ENCODE results near the gene LRRN2. TPM values are rescaled to one million over a fixed set of nuclear protein-coding genes. Genes with fewer than 3 reads are reported as not detected.

Gene LRRN2
- total RNA-seq, 1 experiment from 2014 or later: 5.3 TPM

DNA sequence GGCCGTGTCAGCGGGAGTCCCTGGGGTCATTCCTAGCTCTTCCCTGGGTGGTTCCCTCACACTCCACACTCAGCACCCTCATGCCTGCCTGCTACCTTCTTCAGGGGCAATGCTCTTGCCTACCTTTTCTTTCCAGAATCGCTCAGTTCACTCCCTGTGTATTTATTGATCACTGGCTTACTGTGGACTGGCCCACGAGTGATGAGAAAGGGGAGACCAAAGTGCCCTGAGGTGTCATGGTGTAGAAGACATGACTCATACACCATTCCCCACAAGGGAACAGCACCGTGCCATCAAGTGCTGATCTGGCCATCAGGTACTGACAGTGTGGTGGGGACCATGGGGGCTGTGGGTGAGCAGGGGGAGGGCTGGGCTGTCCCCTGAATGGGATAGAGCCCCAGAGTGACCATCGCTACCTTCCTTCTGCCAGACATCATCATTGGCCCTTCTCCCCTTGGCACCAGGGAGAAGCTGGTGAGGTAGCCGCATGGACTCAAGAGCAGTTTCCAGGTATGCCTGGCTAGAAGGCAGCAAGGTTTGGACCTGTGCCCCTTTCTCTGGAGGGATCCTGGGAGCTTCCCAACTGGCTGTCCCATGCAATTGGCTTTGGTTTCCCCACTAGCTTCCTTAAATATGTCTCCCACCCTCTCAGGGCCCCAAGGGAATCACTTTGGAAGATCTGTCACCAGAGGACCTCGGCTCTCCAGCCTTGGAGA is 17.2 kb upstream of the LRRN2 start:
- Mint-ChIP-seq H3K4me1 (peaks cover 22% of the 10 kb centered on the region), H3K4me3 (no peak overlapping the region), H3K27ac (no peak overlapping the region), H3K36me3 (no peaks in the 10 kb centered on the region), H3K9me3 (no peaks in the 10 kb centered on the region), H3K27me3 (ENCODE audit: low read depth) (peaks cover 68% of the 10 kb centered on the region)
- TF ChIP-seq ZNF423 (CRISPR knock-in tag; IDR thresholded peaks at IDR 0.05) (no peak), TEAD4 (CRISPR knock-in tag; IDR thresholded peaks at IDR 0.05) (no peak), JAZF1 (CRISPR knock-in tag; IDR thresholded peaks at IDR 0.05) (no peak), MYBL2 (CRISPR knock-in tag; IDR thresholded peaks at IDR 0.05) (no peak), ATF1 (CRISPR knock-in tag; IDR thresholded peaks at IDR 0.05) (no peak), ZNF121 (CRISPR knock-in tag; IDR thresholded peaks at IDR 0.05) (no peak), OVOL2 (CRISPR knock-in tag; IDR thresholded peaks at IDR 0.05; ENCODE audit: borderline replicate concordance) (no peak), SOX15 (CRISPR knock-in tag; IDR thresholded peaks at IDR 0.05) (no peak), TP53 (CRISPR knock-in tag; IDR thresholded peaks at IDR 0.05) (no peak)
- TF ChIP-seq, protein P1, sequence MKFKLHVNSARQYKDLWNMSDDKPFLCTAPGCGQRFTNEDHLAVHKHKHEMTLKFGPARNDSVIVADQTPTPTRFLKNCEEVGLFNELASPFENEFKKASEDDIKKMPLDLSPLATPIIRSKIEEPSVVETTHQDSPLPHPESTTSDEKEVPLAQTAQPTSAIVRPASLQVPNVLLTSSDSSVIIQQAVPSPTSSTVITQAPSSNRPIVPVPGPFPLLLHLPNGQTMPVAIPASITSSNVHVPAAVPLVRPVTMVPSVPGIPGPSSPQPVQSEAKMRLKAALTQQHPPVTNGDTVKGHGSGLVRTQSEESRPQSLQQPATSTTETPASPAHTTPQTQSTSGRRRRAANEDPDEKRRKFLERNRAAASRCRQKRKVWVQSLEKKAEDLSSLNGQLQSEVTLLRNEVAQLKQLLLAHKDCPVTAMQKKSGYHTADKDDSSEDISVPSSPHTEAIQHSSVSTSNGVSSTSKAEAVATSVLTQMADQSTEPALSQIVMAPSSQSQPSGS (CRISPR knock-in tag; IDR thresholded peaks at IDR 0.05; ENCODE audit: borderline replicate concordance, low read depth): no peak
- CTCF ChIA-PET: interaction anchor here (1.1 to 1.7 kb wide), 3 partner anchors 13 to 89 kb away, joined by 3 to 5 read pairs (median 4); no protein-coding TSS in a partner anchor
- POLR2A ChIA-PET: no interaction called here
- no peak for ATAC-seq
- no peak for DNase-seq (ENCODE audit: low spot score)

DNA sequence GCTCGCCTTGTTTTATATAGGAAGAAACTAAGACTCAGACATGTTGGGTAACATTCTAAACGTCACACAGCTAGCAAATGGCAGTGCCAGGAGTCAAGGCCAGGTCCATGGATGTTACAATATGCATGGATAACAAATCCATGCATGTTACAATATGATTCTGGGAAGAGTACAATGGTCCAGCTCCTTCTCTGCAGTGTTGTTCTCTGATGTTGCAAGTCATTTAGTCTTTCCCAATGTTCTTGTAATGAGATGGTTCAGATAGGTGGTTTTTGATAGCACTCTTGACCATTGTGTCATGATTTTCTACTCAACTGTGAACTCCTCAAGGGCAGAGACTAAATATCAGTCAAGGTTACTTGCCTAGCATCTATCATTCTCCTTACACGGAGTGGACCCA is 15.7 kb upstream of the LRRN2 start:
- no peaks in the 10 kb centered on the region for H3K9me3 Mint-ChIP-seq
- H3K4me1 Mint-ChIP-seq: peaks cover 7% of the 10 kb centered on the region
- ChIA-PET CTCF (no interaction called here), POLR2A (no interaction called here)
- no peaks in the 10 kb centered on the region for H3K36me3 Mint-ChIP-seq
- H3K27me3 Mint-ChIP-seq (ENCODE audit: low read depth): peaks cover 53% of the 10 kb centered on the region
- H3K4me3 Mint-ChIP-seq: no peak overlapping the region
- no peak overlapping the region for H3K27ac Mint-ChIP-seq
- TF ChIP-seq NR2C2 (CRISPR knock-in tag; IDR thresholded peaks at IDR 0.05): no peak
- no peak for TF ChIP-seq HMGA2 (CRISPR knock-in tag; IDR thresholded peaks at IDR 0.05)
- TF ChIP-seq TP53 (CRISPR knock-in tag; IDR thresholded peaks at IDR 0.05): no peak
- TF ChIP-seq, protein P2, sequence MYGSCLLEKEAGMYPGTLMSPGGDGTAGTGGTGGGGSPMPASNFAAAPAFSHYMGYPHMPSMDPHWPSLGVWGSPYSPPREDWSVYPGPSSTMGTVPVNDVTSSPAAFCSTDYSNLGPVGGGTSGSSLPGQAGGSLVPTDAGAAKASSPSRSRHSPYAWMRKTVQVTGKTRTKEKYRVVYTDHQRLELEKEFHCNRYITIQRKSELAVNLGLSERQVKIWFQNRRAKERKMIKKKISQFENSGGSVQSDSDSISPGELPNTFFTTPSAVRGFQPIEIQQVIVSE (CRISPR knock-in tag; IDR thresholded peaks at IDR 0.05; ENCODE audit: borderline replicate concordance): no peak
- no peak for TF ChIP-seq JAZF1 (CRISPR knock-in tag; IDR thresholded peaks at IDR 0.05)
- no peak for TF ChIP-seq GRHL2 (CRISPR knock-in tag; IDR thresholded peaks at IDR 0.05; ENCODE audit: insufficient replicate concordance, severe bottlenecking)
- TF ChIP-seq, protein P3, sequence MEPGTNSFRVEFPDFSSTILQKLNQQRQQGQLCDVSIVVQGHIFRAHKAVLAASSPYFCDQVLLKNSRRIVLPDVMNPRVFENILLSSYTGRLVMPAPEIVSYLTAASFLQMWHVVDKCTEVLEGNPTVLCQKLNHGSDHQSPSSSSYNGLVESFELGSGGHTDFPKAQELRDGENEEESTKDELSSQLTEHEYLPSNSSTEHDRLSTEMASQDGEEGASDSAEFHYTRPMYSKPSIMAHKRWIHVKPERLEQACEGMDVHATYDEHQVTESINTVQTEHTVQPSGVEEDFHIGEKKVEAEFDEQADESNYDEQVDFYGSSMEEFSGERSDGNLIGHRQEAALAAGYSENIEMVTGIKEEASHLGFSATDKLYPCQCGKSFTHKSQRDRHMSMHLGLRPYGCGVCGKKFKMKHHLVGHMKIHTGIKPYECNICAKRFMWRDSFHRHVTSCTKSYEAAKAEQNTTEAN (CRISPR knock-in tag; IDR thresholded peaks at IDR 0.05): no peak
- TF ChIP-seq ZNF423 (CRISPR knock-in tag; IDR thresholded peaks at IDR 0.05): no peak
- DNase-seq (ENCODE audit: low spot score) (no peak), ATAC-seq (no peak)

DNA sequence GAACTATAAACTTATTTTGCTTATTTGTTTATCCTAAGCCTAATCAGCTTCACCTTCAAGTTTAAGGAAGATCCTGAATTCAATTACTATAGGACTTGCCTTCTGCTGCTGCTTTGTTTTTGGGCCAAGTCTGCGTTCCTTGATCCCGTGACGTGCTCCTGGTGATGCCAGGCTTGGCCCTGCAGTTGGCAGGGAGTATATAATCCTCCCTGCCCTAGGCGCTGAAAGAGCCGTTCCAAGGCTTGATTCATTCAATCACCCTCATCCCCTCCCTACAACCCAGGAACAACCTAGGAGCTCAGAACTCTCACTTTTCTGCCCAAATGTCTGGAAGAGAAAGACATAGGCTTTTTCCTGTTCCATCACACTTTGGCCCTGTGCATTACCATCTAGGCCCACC is 12.4 kb upstream of the LRRN2 start:
- POLR2A ChIA-PET: interaction anchor here (0.6 to 1.0 kb wide), 2 partner anchors 16 to 180 kb away, joined by 3 read pairs; no protein-coding TSS in a partner anchor
- no peaks in the 10 kb centered on the region for H3K36me3 Mint-ChIP-seq
- no peak overlapping the region for H3K27ac Mint-ChIP-seq
- H3K4me3 Mint-ChIP-seq: no peak overlapping the region
- no peaks in the 10 kb centered on the region for H3K9me3 Mint-ChIP-seq
- CTCF ChIA-PET: interaction anchor here (1.2 to 2.7 kb wide), 3 partner anchors 10 to 109 kb away, joined by 3 to 7 read pairs (median 4); no protein-coding TSS in a partner anchor
- H3K4me1 Mint-ChIP-seq: peaks cover 17% of the 10 kb centered on the region
- ATAC-seq: no peak
- H3K27me3 Mint-ChIP-seq (ENCODE audit: low read depth): peaks cover 37% of the 10 kb centered on the region
- no peak for DNase-seq (ENCODE audit: low spot score)
- TF ChIP-seq NR1H2 (CRISPR knock-in tag; IDR thresholded peaks at IDR 0.05) (no peak), RELA (CRISPR knock-in tag; IDR thresholded peaks at IDR 0.05; ENCODE audit: borderline replicate concordance) (no peak)
- TF ChIP-seq, protein P2 (CRISPR knock-in tag; IDR thresholded peaks at IDR 0.05; ENCODE audit: borderline replicate concordance): no peak
- TF ChIP-seq, protein P4, sequence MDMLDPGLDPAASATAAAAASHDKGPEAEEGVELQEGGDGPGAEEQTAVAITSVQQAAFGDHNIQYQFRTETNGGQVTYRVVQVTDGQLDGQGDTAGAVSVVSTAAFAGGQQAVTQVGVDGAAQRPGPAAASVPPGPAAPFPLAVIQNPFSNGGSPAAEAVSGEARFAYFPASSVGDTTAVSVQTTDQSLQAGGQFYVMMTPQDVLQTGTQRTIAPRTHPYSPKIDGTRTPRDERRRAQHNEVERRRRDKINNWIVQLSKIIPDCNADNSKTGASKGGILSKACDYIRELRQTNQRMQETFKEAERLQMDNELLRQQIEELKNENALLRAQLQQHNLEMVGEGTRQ (CRISPR knock-in tag; IDR thresholded peaks at IDR 0.05): no peak
- TF ChIP-seq, protein P5, sequence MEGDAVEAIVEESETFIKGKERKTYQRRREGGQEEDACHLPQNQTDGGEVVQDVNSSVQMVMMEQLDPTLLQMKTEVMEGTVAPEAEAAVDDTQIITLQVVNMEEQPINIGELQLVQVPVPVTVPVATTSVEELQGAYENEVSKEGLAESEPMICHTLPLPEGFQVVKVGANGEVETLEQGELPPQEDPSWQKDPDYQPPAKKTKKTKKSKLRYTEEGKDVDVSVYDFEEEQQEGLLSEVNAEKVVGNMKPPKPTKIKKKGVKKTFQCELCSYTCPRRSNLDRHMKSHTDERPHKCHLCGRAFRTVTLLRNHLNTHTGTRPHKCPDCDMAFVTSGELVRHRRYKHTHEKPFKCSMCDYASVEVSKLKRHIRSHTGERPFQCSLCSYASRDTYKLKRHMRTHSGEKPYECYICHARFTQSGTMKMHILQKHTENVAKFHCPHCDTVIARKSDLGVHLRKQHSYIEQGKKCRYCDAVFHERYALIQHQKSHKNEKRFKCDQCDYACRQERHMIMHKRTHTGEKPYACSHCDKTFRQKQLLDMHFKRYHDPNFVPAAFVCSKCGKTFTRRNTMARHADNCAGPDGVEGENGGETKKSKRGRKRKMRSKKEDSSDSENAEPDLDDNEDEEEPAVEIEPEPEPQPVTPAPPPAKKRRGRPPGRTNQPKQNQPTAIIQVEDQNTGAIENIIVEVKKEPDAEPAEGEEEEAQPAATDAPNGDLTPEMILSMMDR (IDR thresholded peaks at IDR 0.05): no peak
- TF ChIP-seq, protein P6, sequence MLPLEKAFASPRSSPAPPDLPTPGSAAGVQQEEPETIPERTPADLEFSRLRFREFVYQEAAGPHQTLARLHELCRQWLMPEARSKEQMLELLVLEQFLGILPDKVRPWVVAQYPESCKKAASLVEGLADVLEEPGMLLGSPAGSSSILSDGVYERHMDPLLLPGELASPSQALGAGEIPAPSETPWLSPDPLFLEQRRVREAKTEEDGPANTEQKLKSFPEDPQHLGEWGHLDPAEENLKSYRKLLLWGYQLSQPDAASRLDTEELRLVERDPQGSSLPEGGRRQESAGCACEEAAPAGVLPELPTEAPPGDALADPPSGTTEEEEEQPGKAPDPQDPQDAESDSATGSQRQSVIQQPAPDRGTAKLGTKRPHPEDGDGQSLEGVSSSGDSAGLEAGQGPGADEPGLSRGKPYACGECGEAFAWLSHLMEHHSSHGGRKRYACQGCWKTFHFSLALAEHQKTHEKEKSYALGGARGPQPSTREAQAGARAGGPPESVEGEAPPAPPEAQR (CRISPR knock-in tag; IDR thresholded peaks at IDR 0.05): no peak
- TF ChIP-seq, protein P7, sequence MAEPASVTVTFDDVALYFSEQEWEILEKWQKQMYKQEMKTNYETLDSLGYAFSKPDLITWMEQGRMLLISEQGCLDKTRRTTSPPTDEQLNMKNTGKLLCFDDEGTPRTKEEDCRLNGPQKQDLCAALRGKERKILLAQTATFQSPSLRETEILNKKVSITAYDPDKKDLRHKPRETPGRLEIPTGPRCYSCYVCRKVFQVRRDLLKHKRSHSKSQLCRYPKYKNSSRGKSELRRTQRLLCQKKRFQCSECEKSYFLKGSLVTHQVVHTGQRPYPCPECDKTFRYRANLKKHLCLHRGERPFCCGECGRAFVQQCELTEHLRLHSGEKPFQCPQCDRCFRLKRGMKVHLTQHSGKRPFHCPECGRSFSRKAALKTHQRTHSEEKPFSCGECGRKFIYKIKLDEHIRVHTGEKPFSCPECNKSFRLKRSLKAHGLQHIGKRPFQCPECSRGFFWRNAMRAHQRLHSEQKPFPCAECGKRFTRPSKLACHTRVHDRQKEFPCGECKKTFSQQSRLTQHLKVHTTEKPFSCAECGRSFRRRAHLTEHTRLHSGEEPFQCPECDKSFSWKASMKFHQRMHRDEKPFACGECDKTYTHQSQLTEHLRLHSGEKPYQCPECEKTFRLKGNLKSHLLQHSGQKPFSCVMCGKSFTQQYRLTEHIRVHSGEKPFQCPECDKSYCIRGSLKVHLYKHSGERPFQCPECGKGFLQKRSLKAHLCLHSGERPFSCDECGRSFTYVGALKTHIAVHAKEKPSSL (CRISPR knock-in tag; conservative IDR thresholded peaks at IDR 0.05): no peak

All from WTC11 (cell line).